IMR-90 (cell line): ENCODE data around the gene CSE1L.

Experiments
- CTCF ChIP-seq: conservative IDR thresholded peaks from 2 replicates; pipeline ENCODE4 v1.5.1; 2012; ENCODE audit warnings: mild to moderate bottlenecking, low read depth, low read length, improper control_type of control experiment
- RAD21 ChIP-seq: IDR thresholded peaks from 2 replicates; pipeline ENCODE4 v1.6.1; 2012; ENCODE audit warnings: low read length, improper control_type of control experiment
- RCOR1 ChIP-seq: IDR thresholded peaks from 2 replicates; pipeline ENCODE4 v1.6.1; 2012; ENCODE audit warnings: mild to moderate bottlenecking, low read length, improper control_type of control experiment; ENCODE audit not compliant: insufficient replicate concordance

GRCh38 chr20:49112596-49113274, 66.6 kb downstream of the CSE1L start:
- no peak for TF ChIP-seq RAD21
- TF ChIP-seq CTCF: no peak
- TF ChIP-seq RCOR1: no peak
